Cardiac septum (tissue), 1 donor: ENCODE measurements around the gene ADAMTSL1. TPM values are rescaled to one million over a fixed set of nuclear protein-coding genes. Genes with fewer than 3 reads are reported as not detected.

Source experiments
- DNase-seq: peaks from one replicate; pipeline ENCODE4 v3.0.0-alpha.2; 2020; ENCODE audit warnings: low spot score
- intact Hi-C: fragments of 100-400 bp; cut with DNase I; formaldehyde crosslinking; loops from one replicate; pipeline ENCODE4 v1.14.0; 2022
- total RNA-seq: library from RNA; stranded (reverse); fragmentation: NEBNext Ultra II Directional; extraction: Animal tissue kit (Norgen Biotek cat#: 25700); gene quantifications from one replicate; pipeline ENCODE4 v1.2.1, GENCODE V29; 2021
- donor health status: DM: no; HTN: no; CAD: no.

ADAMTSL1 gene
- total RNA-seq, 1 donor from 2014 or later = 2.1 TPM

DNA sequence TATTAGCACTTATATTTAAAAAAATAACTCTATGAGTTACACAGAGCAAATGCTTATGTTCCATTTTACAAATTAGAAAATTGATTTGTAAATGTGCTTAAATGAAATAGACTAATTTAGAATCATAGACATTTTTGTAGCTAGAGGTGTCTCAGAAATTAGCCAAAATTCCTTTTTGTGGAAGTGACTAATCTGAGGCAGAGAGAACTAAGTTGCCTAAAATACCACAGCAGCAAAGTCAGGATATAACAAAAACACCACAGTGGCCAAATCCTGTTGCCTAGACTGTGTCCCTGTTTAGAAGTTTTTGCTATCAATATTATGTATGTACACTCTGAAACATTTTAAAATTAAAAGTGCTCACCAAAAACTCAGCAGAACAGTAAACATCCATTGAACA lies 18.7 kb downstream of the ADAMTSL1 start:
- no peak for DNase-seq
- intact Hi-C loops = no loop called here

DNA sequence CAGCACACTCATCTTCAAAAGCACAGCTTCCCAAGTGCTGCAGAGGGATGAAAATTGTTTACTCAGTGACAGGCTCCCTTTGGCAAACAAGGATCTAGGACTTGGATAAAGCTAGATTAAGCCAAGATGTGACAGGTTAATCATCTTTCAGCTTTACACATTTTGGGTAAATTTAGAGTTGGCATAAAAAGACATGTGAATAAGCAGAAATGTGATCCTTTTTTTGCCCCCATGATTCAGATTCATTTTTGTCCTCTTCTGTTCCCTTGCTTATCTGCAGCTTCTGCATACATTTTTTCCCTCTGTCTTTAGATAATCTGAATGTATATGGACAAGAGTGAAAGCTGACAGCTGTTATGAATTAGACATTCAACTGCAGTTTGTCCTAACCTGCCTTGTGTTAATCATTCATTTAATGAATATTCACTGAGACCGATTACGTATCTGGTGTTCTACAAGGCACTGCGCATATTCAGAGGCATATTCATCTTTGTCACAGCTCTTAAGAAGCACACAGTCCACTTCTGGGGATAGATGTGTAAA lies 19.6 kb downstream of the ADAMTSL1 start:
- intact Hi-C loops = no loop called here
- no peak for DNase-seq

DNA sequence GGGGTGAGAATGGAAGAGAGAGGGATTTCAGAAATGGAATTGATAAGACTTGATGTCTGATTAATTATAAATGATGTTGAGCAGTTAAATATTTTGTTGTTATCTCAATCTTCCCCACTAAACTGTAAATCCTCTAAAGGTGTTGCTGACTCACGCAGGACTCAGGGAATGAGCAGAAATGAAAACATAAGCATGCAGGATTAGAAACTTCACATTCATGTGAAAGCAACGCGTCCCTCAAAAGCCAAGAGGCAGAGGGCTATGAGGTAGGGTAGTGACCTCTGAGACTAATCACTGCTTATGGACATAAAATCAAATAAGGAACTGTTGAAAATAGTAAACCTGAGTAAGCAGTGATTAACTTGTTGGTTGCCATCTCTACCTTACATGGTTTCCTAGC lies 21.1 kb downstream of the ADAMTSL1 start:
- no peak for DNase-seq
- intact Hi-C loops = no loop called here

DNA sequence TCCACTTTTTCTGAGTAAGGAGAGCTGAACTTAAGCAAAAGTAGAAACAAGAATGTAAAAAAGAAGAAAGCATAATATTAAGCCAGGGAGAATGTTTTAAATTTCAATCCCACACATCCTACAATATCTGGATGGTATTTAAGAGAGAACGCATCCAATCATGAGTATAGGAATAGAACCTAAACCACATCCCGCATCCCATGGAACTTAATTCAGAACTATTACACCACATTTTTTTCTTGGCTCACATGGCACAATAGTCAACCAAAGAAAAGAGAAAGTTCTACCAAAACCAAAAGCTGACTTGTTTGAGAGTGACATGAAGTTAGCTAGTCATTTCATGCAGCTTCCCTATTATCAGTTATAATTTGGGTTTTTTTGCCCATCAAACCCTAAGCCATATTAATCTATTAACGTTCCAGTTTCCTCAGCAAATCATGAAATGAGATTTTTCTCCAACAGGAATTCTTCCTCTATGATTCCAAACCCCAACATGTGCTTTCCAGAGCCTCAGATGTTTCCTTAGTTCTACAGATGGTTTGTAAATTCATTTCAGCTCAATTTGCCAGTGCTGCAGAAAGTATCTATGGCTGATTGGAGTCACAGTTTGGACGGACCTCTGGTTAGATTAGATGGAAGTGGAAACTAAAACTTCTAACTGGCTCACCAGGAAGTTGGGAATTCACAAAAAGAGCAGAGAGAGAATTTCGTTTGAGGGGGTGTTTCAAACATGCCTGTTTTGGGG lies 22.5 kb downstream of the ADAMTSL1 start:
- intact Hi-C loops = no loop called here
- no peak for DNase-seq

DNA sequence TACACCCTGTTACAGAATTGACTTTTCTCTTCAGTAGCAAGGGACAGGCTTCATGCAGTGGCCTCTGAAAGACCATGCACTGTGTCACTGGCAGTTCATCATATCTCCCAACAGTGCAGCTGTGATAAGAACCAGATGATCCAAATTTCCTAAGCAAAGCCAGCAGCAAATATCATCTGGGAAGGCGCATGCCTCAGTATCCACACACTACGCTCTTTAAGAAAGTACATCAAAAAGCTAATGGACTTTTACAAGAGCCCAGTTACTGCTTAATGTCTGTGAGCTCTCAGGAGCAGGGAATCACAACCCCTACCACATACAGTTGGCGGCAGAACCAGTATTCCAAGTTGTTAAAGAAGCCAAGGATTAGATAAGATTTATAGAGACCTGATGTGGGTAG lies 25.1 kb downstream of the ADAMTSL1 start:
- DNase-seq = no peak
- intact Hi-C loops = loop anchor here (2.0 kb wide), 1 partner anchor 20 kb away; no protein-coding TSS in a partner anchor

DNA sequence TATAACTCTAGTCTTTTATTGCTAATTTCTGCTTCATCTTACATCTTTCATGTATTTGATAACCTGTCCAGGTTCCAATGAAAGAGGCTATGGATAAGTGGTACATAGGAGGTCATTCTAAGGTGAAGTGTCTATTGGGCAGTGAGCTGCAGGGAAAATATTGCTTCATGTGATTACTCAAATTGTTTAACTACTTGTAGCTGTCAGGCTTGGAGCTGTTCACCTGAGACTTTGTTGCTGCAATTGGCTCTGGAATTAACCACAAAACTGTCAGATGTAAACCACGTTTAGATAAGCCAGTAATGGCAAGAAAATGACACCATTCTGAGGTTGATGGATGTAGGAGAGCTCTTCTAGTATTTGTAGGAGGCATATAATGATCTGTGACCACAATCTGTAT lies 26.0 kb downstream of the ADAMTSL1 start:
- no peak for DNase-seq
- intact Hi-C loops = loop anchor here (2.0 kb wide), 1 partner anchor 21 kb away; no protein-coding TSS in a partner anchor

DNA sequence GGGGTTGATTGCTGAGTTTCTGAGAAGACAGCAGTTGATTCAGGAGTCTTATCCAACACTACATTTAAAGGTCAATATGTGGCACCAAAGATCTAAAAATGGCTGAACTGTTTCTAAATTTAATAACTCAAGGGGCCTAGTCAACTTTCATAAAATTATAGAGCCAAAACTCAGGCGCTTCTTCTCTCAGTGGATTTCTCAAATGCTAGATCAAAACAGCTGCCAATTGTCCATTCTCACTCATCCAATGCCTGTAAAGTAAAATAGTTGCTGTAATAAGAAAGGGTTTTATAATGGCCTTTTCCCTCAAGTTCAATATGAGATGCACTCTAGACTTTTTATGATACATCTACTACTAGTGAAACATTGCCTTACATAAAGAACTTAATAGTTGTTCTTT lies 26.5 kb downstream of the ADAMTSL1 start:
- intact Hi-C loops = no loop called here
- DNase-seq = no peak

DNA sequence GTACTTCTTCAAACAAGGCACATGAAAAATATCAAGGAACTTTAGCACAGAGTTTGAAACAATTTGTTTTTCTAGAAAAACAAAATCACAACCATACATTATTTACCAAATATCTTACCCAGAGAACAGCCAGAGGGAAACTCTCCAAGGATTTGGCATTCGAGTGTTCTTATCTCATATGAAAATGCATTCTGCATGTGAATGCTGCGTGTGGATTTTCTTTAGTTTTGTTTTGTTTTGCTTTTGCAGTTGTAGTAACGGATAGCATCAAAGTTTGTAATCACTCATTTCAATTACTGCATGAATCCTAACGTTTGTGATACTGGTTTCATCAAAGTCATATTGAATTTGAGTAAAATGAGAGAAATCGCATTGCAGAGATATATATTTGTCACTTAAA lies 28.0 kb downstream of the ADAMTSL1 start:
- intact Hi-C loops = no loop called here
- no peak for DNase-seq

DNA sequence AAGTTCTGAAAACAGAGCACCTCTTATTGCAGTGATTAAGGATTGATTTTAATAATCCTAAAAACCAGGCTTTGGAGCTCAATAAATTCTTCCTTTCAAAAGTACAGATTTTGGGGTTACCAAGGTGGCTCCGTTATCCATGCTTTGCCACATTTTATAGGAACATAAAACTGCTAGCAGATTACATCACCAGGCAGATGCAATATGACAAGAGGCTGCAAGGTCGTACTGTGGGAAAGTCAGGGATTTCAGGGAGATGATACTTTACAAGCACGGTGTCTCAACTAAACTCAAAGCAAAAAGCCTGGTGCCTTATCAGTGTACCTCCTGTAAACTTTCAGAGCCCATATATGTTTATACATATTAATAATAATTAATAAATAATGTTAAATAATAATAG lies 28.6 kb downstream of the ADAMTSL1 start:
- no peak for DNase-seq
- intact Hi-C loops = no loop called here

DNA sequence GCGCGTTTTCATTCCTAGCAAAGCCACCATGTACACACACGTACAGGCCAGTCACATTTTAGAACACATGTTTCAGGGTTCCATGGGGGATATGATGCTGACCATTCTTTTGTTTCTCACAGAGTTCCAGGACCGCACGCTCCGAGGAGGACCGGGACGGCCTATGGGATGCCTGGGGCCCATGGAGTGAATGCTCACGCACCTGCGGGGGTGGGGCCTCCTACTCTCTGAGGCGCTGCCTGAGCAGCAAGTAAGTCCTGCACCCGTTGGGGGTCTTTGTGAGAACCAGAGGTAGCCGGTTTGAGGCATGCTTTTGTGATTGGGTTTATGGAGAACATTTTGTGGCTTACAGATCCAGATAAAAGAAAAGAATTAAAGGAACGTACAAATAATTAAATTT lies 30.8 kb downstream of the ADAMTSL1 start:
- intact Hi-C loops = no loop called here

DNA sequence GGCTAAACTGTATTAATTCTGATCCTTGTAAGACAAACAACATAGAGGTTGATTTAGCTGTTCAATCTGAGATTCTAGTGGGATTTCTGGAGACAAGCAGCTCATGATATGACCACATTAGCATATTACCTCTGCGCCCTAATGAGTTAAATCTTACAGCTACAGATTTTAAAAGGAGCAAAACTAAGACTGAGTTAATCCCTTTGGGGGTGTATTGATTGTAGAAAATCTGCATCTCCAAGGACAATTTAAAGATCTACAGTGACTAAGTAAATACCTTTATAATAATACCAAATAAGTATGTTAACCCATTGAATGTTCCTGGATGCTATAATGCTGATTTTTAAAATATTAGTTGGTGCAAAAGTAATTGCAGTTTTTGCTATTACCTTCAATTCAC lies 33.2 kb downstream of the ADAMTSL1 start:
- intact Hi-C loops = no loop called here
- no peak for DNase-seq

More for the DNA sequence above, 30.8 kb downstream of the ADAMTSL1 start:
- no peak for DNase-seq

DNA sequence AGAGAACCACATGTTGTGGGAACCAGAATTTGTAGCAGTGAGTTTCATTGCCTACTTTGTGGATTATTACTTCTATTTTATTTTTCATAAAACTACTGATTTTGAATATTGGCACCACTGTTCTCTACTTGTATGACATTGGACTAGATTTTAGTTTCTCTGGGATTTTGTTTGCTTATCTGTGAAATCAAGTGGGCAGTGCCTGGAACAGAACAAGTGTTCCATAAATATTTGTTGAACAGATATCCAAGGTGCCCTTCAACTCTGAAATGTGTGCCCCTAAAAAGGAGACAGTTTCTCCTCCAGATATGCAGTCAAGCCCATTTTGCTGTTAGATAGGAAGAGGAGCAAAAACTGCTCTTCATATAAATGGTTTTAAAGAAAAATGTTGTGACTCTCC lies 42.6 kb downstream of the ADAMTSL1 start:
- intact Hi-C loops = no loop called here

DNA sequence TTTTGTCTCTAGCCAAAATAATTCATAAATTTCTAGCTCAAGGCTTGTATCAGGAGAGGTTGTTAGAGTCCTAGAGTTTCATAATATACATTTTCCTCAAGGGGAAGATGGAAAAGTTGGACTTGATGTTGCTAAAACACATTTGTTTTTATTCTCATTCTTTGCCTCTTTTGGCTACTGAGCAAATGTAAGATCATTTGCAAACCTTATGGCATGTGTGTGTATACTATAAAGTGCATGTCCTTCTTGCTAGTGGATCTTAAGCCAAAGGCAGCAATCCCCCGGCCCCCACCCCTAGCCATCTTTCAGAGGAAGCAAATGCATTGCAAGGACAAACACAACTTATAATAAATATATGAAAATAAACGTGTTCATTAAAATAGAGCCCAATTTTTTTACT lies 43.0 kb downstream of the ADAMTSL1 start:
- intact Hi-C loops = no loop called here
- no peak for DNase-seq

More for the DNA sequence above, 42.6 kb downstream of the ADAMTSL1 start:
- no peak for DNase-seq

DNA sequence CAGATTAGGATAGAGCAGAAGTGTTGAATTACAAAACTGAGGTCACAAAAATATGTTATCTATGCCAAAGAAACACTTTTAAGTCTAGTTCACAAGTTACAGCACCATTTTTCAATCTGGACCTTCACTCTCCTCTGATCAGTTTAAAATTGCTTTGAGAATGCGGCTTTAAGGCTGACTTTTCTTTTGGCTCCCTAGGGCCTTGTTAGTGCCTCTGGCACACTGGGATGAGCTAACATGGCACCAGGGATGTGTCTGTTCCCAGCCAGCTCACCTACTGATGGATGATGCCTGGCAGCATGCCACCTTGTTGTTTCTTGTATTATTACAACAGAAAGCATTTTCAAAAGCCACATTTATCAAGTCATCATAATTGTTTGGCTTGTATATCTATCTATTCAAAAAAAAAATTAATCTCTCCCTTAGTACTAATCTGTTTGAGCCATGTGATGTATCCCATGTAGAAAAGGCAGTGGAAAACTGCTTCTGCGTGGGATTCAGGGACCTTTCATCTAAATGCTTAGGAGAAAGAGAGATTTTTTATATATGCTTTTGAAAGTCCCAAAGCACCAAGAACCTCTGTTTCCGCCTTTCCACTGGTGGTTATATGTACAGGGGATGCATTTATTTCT lies 46.6 kb downstream of the ADAMTSL1 start:
- DNase-seq = no peak
- intact Hi-C loops = no loop called here

DNA sequence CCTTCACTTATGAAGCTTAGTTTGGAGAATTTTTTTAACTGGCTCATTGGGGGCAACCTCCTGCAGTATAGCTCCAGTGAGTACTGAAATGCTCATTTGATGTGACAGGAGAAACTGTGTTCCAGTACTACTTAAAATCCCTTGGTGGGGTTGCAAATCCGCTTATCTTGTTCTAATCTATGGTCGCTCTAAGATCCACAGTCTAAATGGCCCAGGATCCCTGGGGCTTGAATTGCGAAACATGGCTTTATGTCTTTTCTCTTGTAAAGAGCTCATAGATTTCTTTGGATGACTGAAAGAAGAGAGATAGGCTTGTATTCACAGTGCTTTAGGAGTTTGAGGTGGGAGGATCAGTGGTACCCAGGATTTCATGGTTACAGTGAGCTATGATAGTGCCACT lies 52.7 kb downstream of the ADAMTSL1 start:
- intact Hi-C loops = no loop called here
- DNase-seq = no peak

DNA sequence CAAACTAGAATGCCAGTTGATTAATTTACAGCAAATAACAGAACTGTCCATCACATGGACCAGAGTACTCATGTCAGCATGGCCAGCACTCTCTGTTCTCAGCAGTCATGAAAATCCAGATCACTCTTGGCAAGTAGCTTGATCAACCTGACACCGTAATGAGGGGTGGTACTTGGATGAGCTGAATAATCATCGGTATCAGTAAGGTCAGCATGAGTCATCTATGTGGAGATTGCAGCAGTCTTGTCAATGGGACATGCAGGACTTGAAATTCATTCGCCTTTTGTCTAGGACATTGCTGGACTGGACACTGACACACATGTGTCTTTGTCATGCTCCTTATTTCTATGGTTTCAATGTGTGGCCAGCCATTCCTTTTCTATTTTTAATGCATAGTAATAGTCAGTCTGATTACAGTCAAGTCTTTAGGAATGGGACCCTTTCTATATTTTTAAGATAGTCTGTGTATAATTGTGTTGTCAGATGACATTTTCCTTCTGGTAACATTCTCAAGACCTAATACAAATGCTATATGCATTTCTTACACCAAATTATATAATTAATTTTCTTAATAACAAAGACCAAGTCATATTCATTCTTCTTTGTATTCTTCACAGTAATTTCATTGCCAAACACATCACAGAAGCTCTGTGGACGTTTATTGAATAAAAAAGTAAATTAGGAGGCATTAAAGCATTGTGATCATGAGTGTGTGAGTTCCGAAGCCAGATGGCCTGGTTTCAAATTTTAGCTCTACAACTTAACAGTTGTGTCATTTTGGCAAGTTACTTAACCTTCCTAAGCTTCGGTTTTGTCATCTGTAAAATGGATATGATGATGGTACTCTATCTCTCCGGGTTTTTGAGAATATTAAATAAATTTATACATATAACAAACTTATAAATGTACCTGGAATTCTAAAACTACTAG lies 57.4 kb downstream of the ADAMTSL1 start:
- intact Hi-C loops = no loop called here
- no peak for DNase-seq

DNA sequence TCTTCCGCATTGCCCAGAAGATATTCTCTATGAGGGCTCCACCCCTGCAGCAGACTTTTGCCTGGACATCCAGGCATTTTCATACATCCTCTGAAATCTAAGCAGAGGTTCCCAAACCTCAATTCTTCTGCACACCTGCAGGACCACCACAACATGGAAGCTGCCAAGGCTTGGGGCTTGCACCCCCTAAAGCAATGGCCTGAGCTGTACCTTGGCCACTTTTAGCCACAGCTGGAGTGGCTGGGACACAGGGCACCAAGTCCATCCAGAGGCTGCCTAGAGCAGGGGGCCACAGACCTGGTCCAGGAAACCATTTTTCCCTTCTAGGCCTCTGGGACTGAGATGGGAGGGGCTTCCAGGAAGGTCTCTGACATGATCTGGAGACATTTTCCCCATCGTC lies 60.7 kb downstream of the ADAMTSL1 start:
- DNase-seq = no peak

DNA sequence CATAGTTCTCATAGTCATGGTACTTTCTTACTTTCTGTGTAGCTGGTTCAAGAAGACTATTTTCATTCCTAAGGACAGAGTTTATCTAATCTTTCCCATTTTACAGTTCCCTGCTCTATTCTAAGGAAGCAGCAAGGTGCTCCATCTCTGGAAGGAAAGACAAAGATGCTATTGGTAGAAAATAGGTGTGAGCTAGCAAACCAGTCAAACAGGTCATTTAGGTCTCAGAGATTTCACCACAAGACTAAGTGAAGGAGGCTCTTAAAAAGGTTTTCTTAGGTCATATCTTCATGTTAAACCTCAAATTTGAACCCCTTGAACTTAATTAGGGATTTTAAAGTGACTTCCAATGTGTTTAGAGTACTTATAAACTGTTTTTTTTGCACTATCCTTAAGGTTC lies 62.6 kb downstream of the ADAMTSL1 start:
- intact Hi-C loops = no loop called here
- DNase-seq = no peak

More for the DNA sequence above, 60.7 kb downstream of the ADAMTSL1 start:
- intact Hi-C loops = no loop called here

DNA sequence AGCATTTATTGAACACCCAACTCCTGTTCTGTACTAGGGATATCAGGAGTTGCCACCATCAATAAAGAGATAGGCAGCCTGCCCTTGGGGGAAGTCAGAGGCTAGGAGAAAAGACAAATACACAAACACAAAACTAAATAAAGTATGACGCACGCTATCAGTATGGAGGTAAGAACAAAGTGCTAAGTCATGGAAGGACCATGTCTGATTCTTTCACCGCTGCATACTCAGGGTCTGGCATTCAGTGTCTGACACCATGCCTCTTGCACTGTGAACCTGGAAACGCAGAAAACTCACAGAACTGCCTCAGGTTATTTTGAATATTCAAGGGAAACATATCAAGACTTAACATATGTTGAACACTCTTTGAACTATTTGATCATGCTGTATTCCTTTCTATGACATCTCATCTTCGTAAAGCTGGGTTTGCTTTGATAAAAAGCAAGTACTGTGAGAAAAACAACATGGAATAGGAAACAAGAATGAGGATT lies 65.3 kb downstream of the ADAMTSL1 start:
- no peak for DNase-seq
- intact Hi-C loops = no loop called here
